Stimulated activated CD4-positive, alpha-beta T cell treated with anti-CD3 and anti-CD28 coated beads, Interleukin-4, amount 100 ng/mL, for 48 hours (primary cell): ENCODE measurements around the gene AMBRA1.

Experiments
- DNase-seq, 2 donors: peaks; one replicate each; pipeline ENCODE4 v3.0.0-alpha.2; 2020; ENCODE audit warnings: low read depth in 2 of 2

Gene AMBRA1

GRCh38 chr11:46508360-46508759 lies 85.5 kb downstream of the AMBRA1 start:
- DNase-seq = no peak

- no peak for DNase-seq
These were observed 87.4 kb downstream of the AMBRA1 start for GRCh38 chr11:46506483-46506791.

- no peak for DNase-seq
These were observed 87.9 kb downstream of the AMBRA1 start for GRCh38 chr11:46505741-46506482.

GRCh38 chr11:46504817-46505613 lies 88.8 kb downstream of the AMBRA1 start:
- no peak for DNase-seq

- DNase-seq = no peak
These were observed 94.0 kb downstream of the AMBRA1 start for GRCh38 chr11:46499821-46500220.

- no peak for DNase-seq
These were observed 94.9 kb downstream of the AMBRA1 start for GRCh38 chr11:46498968-46499367.

- no peak for DNase-seq
These were observed 95.6 kb downstream of the AMBRA1 start for GRCh38 chr11:46498179-46498578.

GRCh38 chr11:46497498-46497897 lies 96.3 kb downstream of the AMBRA1 start:
- DNase-seq = no peak

- DNase-seq = no peak
These were observed 100.0 kb downstream of the AMBRA1 start for GRCh38 chr11:46493791-46494190.

GRCh38 chr11:46492532-46492931 lies 101.3 kb downstream of the AMBRA1 start:
- DNase-seq = no peak

- no peak for DNase-seq
These were observed 102.0 kb downstream of the AMBRA1 start for GRCh38 chr11:46491661-46492330.

- DNase-seq = no peak
These were observed 103.2 kb downstream of the AMBRA1 start for GRCh38 chr11:46490666-46491065.

- DNase-seq = no peak
These were observed 103.9 kb downstream of the AMBRA1 start for GRCh38 chr11:46489656-46490560.

GRCh38 chr11:46485856-46486443 lies 107.9 kb downstream of the AMBRA1 start:
- DNase-seq = no peak

GRCh38 chr11:46484101-46484500 lies 109.7 kb downstream of the AMBRA1 start:
- no peak for DNase-seq

- no peak for DNase-seq
These were observed 112.9 kb downstream of the AMBRA1 start for GRCh38 chr11:46480909-46481308.

- DNase-seq = no peak
These were observed 113.6 kb downstream of the AMBRA1 start for GRCh38 chr11:46480166-46480726.

GRCh38 chr11:46479601-46480000 lies 114.2 kb downstream of the AMBRA1 start:
- DNase-seq = no peak

- no peak for DNase-seq
These were observed 115.6 kb downstream of the AMBRA1 start for GRCh38 chr11:46478196-46478595.

GRCh38 chr11:46477136-46477535 lies 116.7 kb downstream of the AMBRA1 start:
- no peak for DNase-seq

- DNase-seq = no peak
These were observed 117.8 kb downstream of the AMBRA1 start for GRCh38 chr11:46475926-46476545.
